Astrocyte (in vitro differentiated cells and primary cell): ENCODE data around the gene ZNF639. TPM values are rescaled to one million over a fixed set of nuclear protein-coding genes. Genes with fewer than 3 reads are reported as not detected.

ENCODE experiments used
- DNase-seq: peaks from one replicate; pipeline ENCODE4 v3.0.0-alpha.2; 2010; ENCODE audit warnings: low read depth
- FAIRE-seq: peaks from 2 replicates; lab custom pipeline; 2011; peaks lifted over from hg19 to GRCh38; lab: Jason Lieb, UNC
- H2AFZ ChIP-seq: 2 replicates; pipeline ENCODE4 v1.6.0; 2012; ENCODE audit warnings: low read depth, low read length, inconsistent platforms
- H3K27ac ChIP-seq: 2 replicates; pipeline ENCODE4 v1.5.1; 2011; ENCODE audit warnings: low read depth, low read length, inconsistent platforms
- H3K27me3 ChIP-seq: 2 replicates; pipeline ENCODE4 v1.6.0; 2011; ENCODE audit warnings: low read length, inconsistent platforms; ENCODE audit not compliant: insufficient read depth
- H3K36me3 ChIP-seq: 2 replicates; pipeline ENCODE4 v1.5.1; 2011; ENCODE audit warnings: low read length, inconsistent platforms; ENCODE audit not compliant: insufficient read depth
- H3K4me1 ChIP-seq: 2 replicates; pipeline ENCODE4 v1.5.1; 2011; ENCODE audit warnings: low read length, inconsistent platforms; ENCODE audit not compliant: insufficient read depth
- H3K4me2 ChIP-seq: 2 replicates; pipeline ENCODE4 v1.6.0; 2012; ENCODE audit warnings: low read length, inconsistent platforms
- H3K4me3 ChIP-seq: 2 replicates; pipeline ENCODE4 v1.5.1; 2011; ENCODE audit warnings: low read depth, mild to moderate bottlenecking, low read length, inconsistent platforms; ENCODE audit not compliant: insufficient read depth
- H3K79me2 ChIP-seq: 2 replicates; pipeline ENCODE4 v1.6.0; 2012; ENCODE audit warnings: mild to moderate bottlenecking, low read length, inconsistent platforms; ENCODE audit not compliant: insufficient read depth
- H3K9ac ChIP-seq: 2 replicates; pipeline ENCODE4 v1.6.0; 2012; ENCODE audit warnings: mild to moderate bottlenecking, low read length, inconsistent platforms
- H3K9me3 ChIP-seq: 2 replicates; pipeline ENCODE4 v1.5.1; 2012; ENCODE audit warnings: low read depth, mild to moderate bottlenecking, low read length, inconsistent platforms; ENCODE audit not compliant: insufficient read depth
- H4K20me1 ChIP-seq: 2 replicates; pipeline ENCODE4 v1.6.0; 2012; ENCODE audit warnings: low read length, inconsistent platforms; ENCODE audit not compliant: insufficient read depth
- H3K27ac Mint-ChIP-seq: one replicate; pipeline ENCODE4 v1.8.0; 2021; ENCODE audit warnings: mild to moderate bottlenecking, mixed read lengths; ENCODE audit not compliant: unreplicated experiment
- H3K27me3 Mint-ChIP-seq: one replicate; pipeline ENCODE4 v1.8.0; 2021; ENCODE audit warnings: low read depth, mixed read lengths; ENCODE audit not compliant: unreplicated experiment
- H3K36me3 Mint-ChIP-seq: one replicate; pipeline ENCODE4 v1.8.0; 2021; ENCODE audit warnings: low read depth, mixed read lengths; ENCODE audit not compliant: unreplicated experiment
- H3K4me1 Mint-ChIP-seq: one replicate; pipeline ENCODE4 v1.8.0; 2021; ENCODE audit warnings: low read depth, mixed read lengths; ENCODE audit not compliant: unreplicated experiment
- H3K4me3 Mint-ChIP-seq: one replicate; pipeline ENCODE4 v1.8.0; 2021; ENCODE audit warnings: mild to moderate bottlenecking, moderate library complexity, mixed read lengths; ENCODE audit not compliant: unreplicated experiment
- H3K9me3 Mint-ChIP-seq: one replicate; pipeline ENCODE4 v1.8.0; 2021; ENCODE audit warnings: mild to moderate bottlenecking, mixed read lengths; ENCODE audit not compliant: unreplicated experiment
- EZH2 ChIP-seq: IDR thresholded peaks from 2 replicates; pipeline ENCODE4 v1.6.1; 2012; ENCODE audit warnings: mild to moderate bottlenecking, low read length, inconsistent platforms; ENCODE audit not compliant: insufficient read depth
- total RNA-seq: library from RNA; stranded (reverse); gene quantifications from 2 replicates; pipeline ENCODE4 v1.2.1, GENCODE V29; 2021
- TF ChIP-seq, protein P1 (sequence below): IDR thresholded peaks from 2 replicates; pipeline ENCODE4 v1.5.1; 2011; ENCODE audit warnings: low read depth, mild to moderate bottlenecking, inconsistent platforms, low read length, moderate library complexity; ENCODE audit not compliant: insufficient read depth

ZNF639 gene
- total RNA-seq, 1 donor from 2014 or later = 34.4 TPM

DNA sequence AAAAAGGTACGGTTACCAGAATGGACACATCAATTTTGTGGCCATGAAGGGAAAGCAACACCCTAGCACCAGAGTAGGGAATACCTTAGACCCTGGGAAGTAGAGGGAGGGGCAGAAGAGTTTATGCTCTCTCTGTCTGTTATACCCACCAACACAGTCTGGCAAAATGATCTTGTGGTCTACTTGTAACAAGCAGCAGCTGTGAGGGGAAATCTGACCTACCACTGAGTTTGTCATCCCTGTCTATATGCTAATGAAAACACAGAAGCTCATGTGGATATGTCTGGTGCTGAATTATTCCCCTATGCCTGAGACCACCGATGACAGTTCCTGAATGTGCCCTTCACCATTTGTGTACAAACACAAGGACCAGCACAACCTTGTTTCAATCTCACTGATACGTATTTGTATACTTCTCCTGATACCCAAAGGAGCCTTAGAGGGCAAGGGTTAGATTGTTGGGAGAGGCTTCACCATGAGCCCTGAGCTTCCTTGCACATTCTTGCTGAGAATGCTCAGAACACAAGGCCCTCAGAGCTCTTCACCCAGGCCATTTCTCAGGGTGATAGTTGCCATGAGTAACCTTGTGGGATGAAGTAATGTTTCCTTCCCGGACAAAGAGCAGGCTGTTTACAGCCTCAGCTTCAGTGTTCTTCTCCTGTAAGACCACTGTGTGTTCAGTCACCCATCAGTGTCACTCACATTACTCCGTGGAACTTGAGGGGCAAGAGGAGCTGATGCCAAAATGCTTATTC lies 24.7 kb upstream of the ZNF639 start:
- H3K4me2 ChIP-seq = no peak overlapping the region
- H2AFZ ChIP-seq = no peak overlapping the region
- H3K27ac ChIP-seq = no peak overlapping the region
- H3K9me3 ChIP-seq = no peaks in the 10 kb centered on the region
- no peak overlapping the region for H3K4me3 ChIP-seq
- H3K9ac ChIP-seq = no peak overlapping the region
- H3K27me3 Mint-ChIP-seq = no peaks in the 10 kb centered on the region
- peak overlapping the region; percentile 97 for H3K27ac Mint-ChIP-seq
- H4K20me1 ChIP-seq = no peaks in the 10 kb centered on the region
- peaks cover 12% of the 10 kb centered on the region for H3K4me1 Mint-ChIP-seq
- DNase-seq (peak; percentile 8), FAIRE-seq (no peak)
- no peak for TF ChIP-seq EZH2
- TF ChIP-seq, protein P1, sequence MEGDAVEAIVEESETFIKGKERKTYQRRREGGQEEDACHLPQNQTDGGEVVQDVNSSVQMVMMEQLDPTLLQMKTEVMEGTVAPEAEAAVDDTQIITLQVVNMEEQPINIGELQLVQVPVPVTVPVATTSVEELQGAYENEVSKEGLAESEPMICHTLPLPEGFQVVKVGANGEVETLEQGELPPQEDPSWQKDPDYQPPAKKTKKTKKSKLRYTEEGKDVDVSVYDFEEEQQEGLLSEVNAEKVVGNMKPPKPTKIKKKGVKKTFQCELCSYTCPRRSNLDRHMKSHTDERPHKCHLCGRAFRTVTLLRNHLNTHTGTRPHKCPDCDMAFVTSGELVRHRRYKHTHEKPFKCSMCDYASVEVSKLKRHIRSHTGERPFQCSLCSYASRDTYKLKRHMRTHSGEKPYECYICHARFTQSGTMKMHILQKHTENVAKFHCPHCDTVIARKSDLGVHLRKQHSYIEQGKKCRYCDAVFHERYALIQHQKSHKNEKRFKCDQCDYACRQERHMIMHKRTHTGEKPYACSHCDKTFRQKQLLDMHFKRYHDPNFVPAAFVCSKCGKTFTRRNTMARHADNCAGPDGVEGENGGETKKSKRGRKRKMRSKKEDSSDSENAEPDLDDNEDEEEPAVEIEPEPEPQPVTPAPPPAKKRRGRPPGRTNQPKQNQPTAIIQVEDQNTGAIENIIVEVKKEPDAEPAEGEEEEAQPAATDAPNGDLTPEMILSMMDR = no peak
- peaks cover 2% of the 10 kb centered on the region for H3K27me3 ChIP-seq
- no peaks in the 10 kb centered on the region for H3K36me3 Mint-ChIP-seq
- H3K36me3 ChIP-seq = no peaks in the 10 kb centered on the region
- no peaks in the 10 kb centered on the region for H3K79me2 ChIP-seq
- no peaks in the 10 kb centered on the region for H3K4me1 ChIP-seq
- H3K4me3 Mint-ChIP-seq = no peak overlapping the region
- peaks cover 5% of the 10 kb centered on the region for H3K9me3 Mint-ChIP-seq

- Histone ChIP-seq H3K4me2 (no peak overlapping the region), H3K4me1 (no peaks in the 10 kb centered on the region), H4K20me1 (no peaks in the 10 kb centered on the region), H3K9me3 (no peaks in the 10 kb centered on the region), H3K4me3 (no peak overlapping the region), H3K79me2 (no peaks in the 10 kb centered on the region), H3K9ac (no peak overlapping the region), H3K27me3 (no peaks in the 10 kb centered on the region), H3K27ac (no peak overlapping the region), H3K36me3 (no peaks in the 10 kb centered on the region), H2AFZ (no peak overlapping the region)
- Mint-ChIP-seq H3K27ac (no peak overlapping the region), H3K36me3 (no peaks in the 10 kb centered on the region), H3K27me3 (no peaks in the 10 kb centered on the region), H3K4me3 (no peak overlapping the region), H3K4me1 (peaks cover 12% of the 10 kb centered on the region), H3K9me3 (peaks cover 5% of the 10 kb centered on the region)
- no peak for FAIRE-seq
- TF ChIP-seq, protein P1 = no peak
- TF ChIP-seq EZH2 = no peak
- no peak for DNase-seq
Observed at GRCh38 chr3:179299316-179299715, 23.5 kb upstream of the ZNF639 start.

DNA sequence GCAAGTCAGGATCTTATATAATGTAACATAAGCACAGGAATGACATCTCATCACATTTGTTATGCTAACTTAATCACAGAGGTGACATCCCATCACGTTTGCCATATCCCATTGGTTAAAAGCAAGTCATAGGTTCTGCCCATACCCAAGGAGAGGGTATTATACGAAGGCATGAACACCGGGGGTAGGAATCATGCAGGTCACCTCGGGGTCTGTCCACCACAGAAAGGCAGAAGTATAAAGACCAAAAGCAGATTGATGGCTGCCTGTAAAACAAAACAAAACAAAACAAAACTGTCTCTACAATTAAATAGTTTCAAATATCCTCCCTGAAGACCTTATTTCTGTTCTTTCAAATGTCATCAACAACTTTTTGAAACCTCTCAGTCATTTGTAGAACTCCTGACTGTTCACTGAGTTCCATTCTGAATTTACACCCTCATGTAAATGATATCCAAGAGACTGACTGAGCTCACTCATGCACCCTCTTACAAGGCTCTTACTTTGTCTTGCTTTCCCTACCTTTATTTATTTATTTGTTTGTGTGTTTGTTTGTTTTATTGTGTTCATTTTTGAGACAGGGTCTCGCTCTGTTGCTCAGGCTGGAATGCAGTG lies 22.7 kb upstream of the ZNF639 start:
- DNase-seq (no peak), FAIRE-seq (no peak)
- Histone ChIP-seq H3K79me2 (no peaks in the 10 kb centered on the region), H4K20me1 (no peaks in the 10 kb centered on the region), H3K4me1 (no peaks in the 10 kb centered on the region), H3K27me3 (no peaks in the 10 kb centered on the region), H3K4me2 (no peak overlapping the region), H3K9ac (no peak overlapping the region), H3K4me3 (no peak overlapping the region), H2AFZ (no peak overlapping the region), H3K27ac (no peak overlapping the region), H3K9me3 (no peaks in the 10 kb centered on the region), H3K36me3 (no peaks in the 10 kb centered on the region)
- Mint-ChIP-seq H3K9me3 (peaks cover 5% of the 10 kb centered on the region), H3K4me3 (no peak overlapping the region), H3K4me1 (peaks cover 16% of the 10 kb centered on the region), H3K27ac (no peak overlapping the region), H3K27me3 (no peaks in the 10 kb centered on the region), H3K36me3 (no peaks in the 10 kb centered on the region)
- TF ChIP-seq, protein P1 = no peak
- no peak for TF ChIP-seq EZH2
